Activated gamma-delta T cell treated with Interleukin-2 at 50 U/mL for 16 hours (primary cell): Measurements from ENCODE around the gene KRTAP13-2.
A peak's percentile ranks its signal among the peaks of the same experiment; 100 is the strongest.

ENCODE experiments used
- DNase-seq: peaks from one replicate; pipeline ENCODE4 v3.0.0-alpha.2; 2020

Gene KRTAP13-2

GRCh38 chr21:30372139-30372770, at the start of gene KRTAP13-2:
Gene KRTAP13-2 (minus strand): TSS chr21:30372271. CDS start chr21:30372213, 58 bp downstream.
- no peak for DNase-seq

- DNase-seq, result no peak
Measured at GRCh38 chr21:30415993-30416392, 43.9 kb upstream of the KRTAP13-2 start.

- DNase-seq, result no peak
Measured at GRCh38 chr21:30408782-30409494, 36.9 kb upstream of the KRTAP13-2 start.

GRCh38 chr21:30395731-30396130, 23.7 kb upstream of the KRTAP13-2 start, which contains the start of gene KRTAP13-1:
Gene KRTAP13-1 (plus strand): TSS chr21:30396031. CDS start chr21:30396087, 56 bp downstream.
- no peak for DNase-seq

- no peak for DNase-seq
Measured at GRCh38 chr21:30391492-30392025, 19.5 kb upstream of the KRTAP13-2 start.

GRCh38 chr21:30382201-30382600, 10.1 kb upstream of the KRTAP13-2 start:
- no peak for DNase-seq

- DNase-seq, result no peak
Measured at GRCh38 chr21:30355906-30356305, 16.2 kb downstream of the KRTAP13-2 start.

GRCh38 chr21:30354308-30355005, 17.6 kb downstream of the KRTAP13-2 start:
- DNase-seq, result no peak

GRCh38 chr21:30351534-30351933, 20.5 kb downstream of the KRTAP13-2 start:
- DNase-seq, result no peak

GRCh38 chr21:30349572-30349971, 22.5 kb downstream of the KRTAP13-2 start:
- no peak for DNase-seq

- no peak for DNase-seq
Measured at GRCh38 chr21:30348506-30348905, 23.6 kb downstream of the KRTAP13-2 start, which contains the start of gene KRTAP23-1. Gene KRTAP23-1 (minus strand): TSS chr21:30348606. CDS start chr21:30348606, 0 bp downstream.

GRCh38 chr21:30345014-30345413, 27.1 kb downstream of the KRTAP13-2 start:
- DNase-seq, result no peak

- DNase-seq, result peak; percentile 5
Measured at GRCh38 chr21:30340714-30341573, 31.1 kb downstream of the KRTAP13-2 start.

- no peak for DNase-seq
Measured at GRCh38 chr21:30338717-30339116, 33.4 kb downstream of the KRTAP13-2 start.

- DNase-seq, result no peak
Measured at GRCh38 chr21:30337772-30338171, 34.3 kb downstream of the KRTAP13-2 start.

GRCh38 chr21:30337276-30337744, 34.8 kb downstream of the KRTAP13-2 start, which contains the start of gene KRTAP27-1:
Gene KRTAP27-1 (minus strand): TSS chr21:30337694. CDS start chr21:30337668, 26 bp downstream.
- DNase-seq, result no peak

- DNase-seq, result no peak
Measured at GRCh38 chr21:30336596-30336995, 35.5 kb downstream of the KRTAP13-2 start.

- no peak for DNase-seq
Measured at GRCh38 chr21:30333736-30334135, 38.3 kb downstream of the KRTAP13-2 start.

- DNase-seq, result no peak
Measured at GRCh38 chr21:30332681-30333080, 39.4 kb downstream of the KRTAP13-2 start.

- DNase-seq, result no peak
Measured at GRCh38 chr21:30329203-30329875, 42.7 kb downstream of the KRTAP13-2 start.

- no peak for DNase-seq
Measured at GRCh38 chr21:30326390-30326789, 45.7 kb downstream of the KRTAP13-2 start.
